K562 (cell line): Measurements from ENCODE around the gene S100A1. TPM values are rescaled to one million over a fixed set of nuclear protein-coding genes. Genes with fewer than 3 reads are reported as not detected.

Experiments used
- ATAC-seq: fragments of 200-7000 bp; cut with Tn5 transposase; 3 replicates; pipeline ENCODE4 v1.9.1; 2020; ENCODE audit warnings: moderate library complexity
- BruUV-seq: library from RNA; stranded (reverse); fragments of 400-500 nt; replicated peaks from 2 replicates; lab custom pipeline; 2021; lab: Mats Ljungman, UMichigan
- CTCF ChIA-PET: fragments of 300-600 bp; formaldehyde crosslinking; extraction: SDS; loops from one replicate; lab custom pipeline; 2021; ENCODE audit warnings: low intra/inter-chr PET ratio; lab: Yijun Ruan, JAX
- POLR2A ChIA-PET: fragments of 300-600, 350-650 bp; sonication (Branson Sonifier 250); formaldehyde crosslinking; extraction: SDS; loops from one replicate; lab custom pipeline; 2021; ENCODE audit warnings: antibody characterized with exemption, inconsistent platforms; lab: Yijun Ruan, JAX
- DNase-seq, 4 experiments: peaks; one replicate each; pipeline versions ENCODE4 v3.0.0 to v3.0.0-alpha.2; 2011 to 2018; ENCODE audit warnings: low spot score in 3 of 4, mixed read lengths in 3 of 4; ENCODE audit errors: extremely low read depth in 1 of 4
- FAIRE-seq: peaks from 2 replicates; lab custom pipeline; 2011; peaks lifted over from hg19 to GRCh38; lab: Jason Lieb, UNC
- H2AFZ ChIP-seq: 2 replicates; pipeline ENCODE4 v1.6.0; 2011; ENCODE audit warnings: low read depth, low read length, control low read depth, inconsistent platforms
- H3K27ac ChIP-seq: fragments of 200-600 bp; 3 replicates; pipeline ENCODE4 v1.8.0; 2011; ENCODE audit warnings: low read depth, mild to moderate bottlenecking, control low read depth, inconsistent platforms, low read length, moderate library complexity, mixed read lengths; ENCODE audit errors: extremely low read depth
- H3K27me3 ChIP-seq, 2 experiments: fragments of 300-600 bp in 1 of 2; 2 replicates in 1 of 2; 3 replicates in 1 of 2; pipeline versions ENCODE4 v1.6.0 to v1.8.0; 2011; ENCODE audit warnings: inconsistent platforms in 2 of 2, low read length in 2 of 2, mild to moderate bottlenecking in 1 of 2, mixed read lengths in 1 of 2, moderate library complexity in 1 of 2; ENCODE audit not compliant: control insufficient read depth in 2 of 2, insufficient read depth in 2 of 2
- H3K36me3 ChIP-seq: fragments of 300-600 bp; 3 replicates; pipeline ENCODE4 v1.8.0; 2011; ENCODE audit warnings: mild to moderate bottlenecking, low read length, inconsistent platforms; ENCODE audit not compliant: control insufficient read depth, insufficient read depth
- H3K4me1 ChIP-seq, 2 experiments: fragments of 200-600 bp in 1 of 2; replicated peaks in 1 of 2; 2 replicates in 1 of 2; 3 replicates in 1 of 2; pipeline versions ENCODE4 v1.5.1 to v1.8.0; 2011; ENCODE audit warnings: inconsistent platforms in 2 of 2, low read length in 2 of 2, mild to moderate bottlenecking in 1 of 2, mixed read lengths in 1 of 2, moderate library complexity in 1 of 2; ENCODE audit not compliant: control insufficient read depth in 2 of 2, insufficient read depth in 2 of 2
- H3K4me2 ChIP-seq: 2 replicates; pipeline ENCODE4 v1.6.1; 2011; ENCODE audit warnings: low read length, control low read depth, inconsistent platforms, mixed read lengths; ENCODE audit not compliant: insufficient read depth
- H3K4me3 ChIP-seq: fragments of 200-600 bp; sonication (generic), shearing (Covaris generic); 2 replicates; pipeline ENCODE4 v1.5.1; 2016; ENCODE audit warnings: control low read depth, inconsistent platforms
- H3K79me2 ChIP-seq: fragments of 200-600 bp; 3 replicates; pipeline ENCODE4 v1.8.0; 2011; ENCODE audit warnings: low read length, inconsistent platforms; ENCODE audit not compliant: control insufficient read depth, insufficient read depth
- H3K9ac ChIP-seq, 2 experiments: 2 replicates each; pipeline versions ENCODE4 v1.6.0 to v1.6.1; 2011; ENCODE audit warnings: low read depth in 2 of 2, low read length in 2 of 2, control low read depth in 1 of 2, inconsistent platforms in 1 of 2, mild to moderate bottlenecking in 1 of 2, mixed read lengths in 1 of 2; ENCODE audit not compliant: insufficient read depth in 1 of 2
- H3K9me1 ChIP-seq: one replicate; pipeline ENCODE4 v1.6.0; 2011; ENCODE audit warnings: inconsistent platforms, mild to moderate bottlenecking, low read length, moderate library complexity; ENCODE audit not compliant: control insufficient read depth, insufficient read depth
- H3K9me3 ChIP-seq: replicated peaks from 2 replicates; pipeline ENCODE4 v1.5.1; 2011; ENCODE audit warnings: low read depth, low read length, inconsistent platforms; ENCODE audit not compliant: control insufficient read depth, insufficient read depth
- H4K20me1 ChIP-seq: replicated peaks from 2 replicates; pipeline ENCODE4 v1.6.1; 2011; ENCODE audit warnings: low read length, inconsistent platforms, mixed read lengths; ENCODE audit not compliant: control insufficient read depth, insufficient read depth
- FOXP4 ChIP-seq: sonication (generic); formaldehyde crosslinking; IDR thresholded peaks from 2 replicates; pipeline ENCODE4 v1.8.0; 2022; ENCODE audit warnings: mild to moderate bottlenecking, missing genetic modification reagents, borderline replicate concordance
- MYC ChIP-seq, 2 experiments: fragments of 250-450 bp in 1 of 2; sonication (Bioruptor Pico) in 1 of 2; IDR thresholded peaks; 2 replicates each; pipeline versions ENCODE4 v1.5.1 to v1.6.1; 2012 to 2021; ENCODE audit warnings: low read depth in 2 of 2, borderline replicate concordance in 1 of 2, improper control_type of control experiment in 1 of 2, low read length in 1 of 2, mild to moderate bottlenecking in 1 of 2, moderate library complexity in 1 of 2
- PTBP1 ChIP-seq: fragments of 200-400 bp; formaldehyde crosslinking; IDR thresholded peaks from 2 replicates; pipeline ENCODE4 v1.6.1; 2017; ENCODE audit warnings: low read depth, low read length
- RBFOX2 ChIP-seq: fragments of 200-400 bp; formaldehyde crosslinking; IDR thresholded peaks from 2 replicates; pipeline ENCODE4 v1.6.1; 2017; ENCODE audit warnings: low read depth, mild to moderate bottlenecking, low read length, moderate library complexity
- ZNF79 ChIP-seq: fragments of 250-450 bp; sonication (Bioruptor Pico); IDR thresholded peaks from 2 replicates; pipeline ENCODE4 v1.4.0; 2020; ENCODE audit warnings: low read depth, mild to moderate bottlenecking, moderate library complexity
- WGBS: fragments of 100-300 bp; shearing (Covaris generic); methylation state at CpG from one replicate; pipeline ENCODE4 v1.1.6; 2016; ENCODE audit warnings: low coverage, mixed read lengths; ENCODE audit not compliant: insufficient coverage; ENCODE audit errors: missing lambda C conversion rate; 5-methylcytosine and 5-hydroxymethylcytosine counted together
- in situ Hi-C: fragments of 300-500 bp; cut with MboI; formaldehyde crosslinking; loops from 4 replicates; pipeline ENCODE4 v1.15.0; 2018; ENCODE audit warnings: inconsistent platforms, mixed read lengths
- intact Hi-C: fragments of 100-400 bp; cut with micrococcal nuclease; formaldehyde crosslinking; loops from 2 replicates; pipeline ENCODE4 v1.14.2; 2022
- polyA plus RNA-seq, 8 experiments: library from polyadenylated mRNA; depleted of rRNA in 4 of 8; stranded (reverse) in 5 of 8; unstranded in 3 of 8; fragments of >200 nt; fragmentation: Nextera tagmentation in 2 of 8; fragmentation: Illumina TruSeq in 1 of 8; extraction: Ambion mirVana in 2 of 8; extraction: Trizol in 1 of 8; gene quantifications; 2 replicates each; pipeline versions ENCODE4 v1.2.1 to v1.2.3, GENCODE V29; 2011 to 2014; ENCODE audit warnings: inconsistent platforms in 1 of 8, missing spikeins in 1 of 8
- total RNA-seq, 7 experiments: library from RNA; depleted of rRNA in 6 of 7; stranded (reverse); fragments of >200 nt in 6 of 7; fragmentation: Illumina TruSeq in 2 of 7; extraction: Trizol in 2 of 7; gene quantifications; 2 replicates each; pipeline versions ENCODE4 v1.2.1 to v1.2.3, GENCODE V29; 2011 to 2021; ENCODE audit warnings: low replicate concordance in 1 of 7

The S100A1 gene
- total and polyA plus RNA-seq, 9 of the 15 experiments (the other 6 are each of a cell fraction or from before 2014, with no cell fraction given): 0.44 to 30.1 (median 12.7) TPM

GRCh38 chr1:153662269-153662668 is 34.0 kb downstream of the S100A1 start:
- intact Hi-C loops (no loop called here), in situ Hi-C loops (no loop called here)
- H3K9me1 ChIP-seq: no peaks in the 10 kb centered on the region
- ChIA-PET POLR2A (interaction anchor here (0.6 to 6.1 kb wide), 6 partner anchors 8 to 721 kb away, joined by 3 to 51 read pairs (median 6); partner anchors contain the start of genes CHTOP and ILF2), CTCF (interaction anchor here (0.6 kb wide), 1 partner anchor 129 kb away, joined by 6 read pairs; no protein-coding TSS in a partner anchor)
- no peak overlapping the region; the same call in 2 of the 3 replicates for H3K27ac ChIP-seq
- DNase-seq (no peak), ATAC-seq (no peak), FAIRE-seq (no peak)
- H4K20me1 ChIP-seq: no peaks in the 10 kb centered on the region
- peaks cover 69% of the 10 kb centered on the region for H3K36me3 ChIP-seq
- H3K79me2 ChIP-seq: peaks cover 15% of the 10 kb centered on the region
- no peaks in the 10 kb centered on the region for H3K9me3 ChIP-seq
- H3K4me2 ChIP-seq: no peak overlapping the region
- no peak overlapping the region for H2AFZ ChIP-seq
- H3K4me3 ChIP-seq: no peak overlapping the region
- no peak overlapping the region for H3K9ac ChIP-seq
- H3K4me1 ChIP-seq: peaks cover 3 to 16% of the 10 kb centered on the region in 2 experiments; a peak in 4 of 5 replicates
- TF ChIP-seq PTBP1 (no peak), MYC (IDR thresholded peaks at IDR 0.05; ENCODE audit: low read depth, low read length) (no peak), MYC (CRISPR knock-in tag; IDR thresholded peaks at IDR 0.05; ENCODE audit: borderline replicate concordance, low read depth) (no peak), FOXP4 (CRISPR knock-in tag) (no peak), RBFOX2 (0 out of 2 replicates have a peak, but pooled peaks have one; percentile 26), ZNF79 (CRISPR knock-in tag) (no peak)
- TSS peak; percentile 53 for BruUV-seq
- H3K27me3 ChIP-seq: no peaks in the 10 kb centered on the region
- 64% methylated on average over 2 of the region's 2 CpGs for WGBS
